Liver (tissue), 9 donors: Measurements from ENCODE around the gene CWF19L2. TPM values are rescaled to one million over a fixed set of nuclear protein-coding genes. Genes with fewer than 3 reads are reported as not detected.

Experiments
- DNase-seq: peaks from one replicate; pipeline ENCODE4 v3.0.0-alpha.2; 2017; ENCODE audit warnings: low spot score
- H3K27ac ChIP-seq, 2 donors: one replicate each; pipeline ENCODE4 v1.7.0; 2013; ENCODE audit warnings: inconsistent platforms in 2 of 2, low read length in 2 of 2, control low read depth in 1 of 2, low read depth in 1 of 2, mild to moderate bottlenecking in 1 of 2
- H3K27me3 ChIP-seq, 4 donors: one replicate each; pipeline versions ENCODE4 v1.6.1 to v1.7.0; 2013; ENCODE audit warnings: low read length in 3 of 4, inconsistent platforms in 1 of 4, mild to moderate bottlenecking in 1 of 4, moderate library complexity in 1 of 4; ENCODE audit not compliant: control insufficient read depth in 4 of 4, insufficient read depth in 4 of 4
- H3K36me3 ChIP-seq, 4 donors: one replicate each; pipeline versions ENCODE4 v1.6.1 to v1.7.0; 2013; ENCODE audit warnings: low read length in 3 of 4, mild to moderate bottlenecking in 3 of 4, low read depth in 1 of 4, moderate library complexity in 1 of 4; ENCODE audit not compliant: control insufficient read depth in 4 of 4, insufficient read depth in 3 of 4
- H3K4me1 ChIP-seq, 4 donors: one replicate each; pipeline versions ENCODE4 v1.6.1 to v1.7.0; 2013; ENCODE audit warnings: low read length in 3 of 4, mild to moderate bottlenecking in 3 of 4, moderate library complexity in 1 of 4; ENCODE audit not compliant: control insufficient read depth in 4 of 4, insufficient read depth in 4 of 4
- H3K4me3 ChIP-seq, 3 donors: one replicate each; pipeline versions ENCODE4 v1.6.1 to v1.7.0; 2013; ENCODE audit warnings: low read length in 3 of 3, control low read depth in 1 of 3, low read depth in 1 of 3, mild to moderate bottlenecking in 1 of 3
- H3K9ac ChIP-seq, 2 donors: one replicate each; pipeline ENCODE4 v1.7.0; 2013; ENCODE audit warnings: low read length in 2 of 2, mild to moderate bottlenecking in 2 of 2, moderate library complexity in 2 of 2, control low read depth in 1 of 2, low read depth in 1 of 2
- H3K9me3 ChIP-seq, 4 donors: one replicate each; pipeline versions ENCODE4 v1.6.1 to v1.7.0; 2013; ENCODE audit warnings: low read length in 3 of 4; ENCODE audit not compliant: control insufficient read depth in 4 of 4
- ATF3 ChIP-seq: IDR thresholded peaks from 2 replicates; pipeline ENCODE4 v1.6.1; 2016; ENCODE audit warnings: antibody characterized with exemption
- EGR1 ChIP-seq, 2 donors: IDR thresholded peaks; 2 replicates each; pipeline ENCODE4 v1.6.1; 2016 to 2018; ENCODE audit warnings: antibody characterized with exemption in 2 of 2, low read depth in 2 of 2
- FOXA1 ChIP-seq: IDR thresholded peaks from 2 replicates; pipeline ENCODE4 v1.6.1; 2016; ENCODE audit warnings: antibody characterized with exemption
- FOXA2 ChIP-seq: IDR thresholded peaks from 2 replicates; pipeline ENCODE4 v1.6.1; 2016; ENCODE audit warnings: antibody characterized with exemption
- GABPA ChIP-seq, 2 donors: IDR thresholded peaks in 1 of 2; conservative IDR thresholded peaks in 1 of 2; 2 replicates each; pipeline ENCODE4 v1.6.1; 2016; ENCODE audit warnings: antibody characterized with exemption in 2 of 2, mild to moderate bottlenecking in 1 of 2, moderate library complexity in 1 of 2
- HNF4A ChIP-seq, 2 donors: conservative IDR thresholded peaks; 2 replicates each; pipeline ENCODE4 v1.6.1; 2016; ENCODE audit warnings: antibody characterized with exemption in 2 of 2, mild to moderate bottlenecking in 2 of 2
- HNF4G ChIP-seq: IDR thresholded peaks from 2 replicates; pipeline ENCODE4 v1.6.1; 2016; ENCODE audit warnings: antibody characterized with exemption
- JUND ChIP-seq, 2 donors: IDR thresholded peaks; 2 replicates each; pipeline ENCODE4 v1.6.1; 2016; ENCODE audit warnings: antibody characterized with exemption in 2 of 2
- NR2F2 ChIP-seq: IDR thresholded peaks from 2 replicates; pipeline ENCODE4 v1.6.1; 2016; ENCODE audit warnings: antibody characterized with exemption
- RAD21 ChIP-seq, 2 donors: IDR thresholded peaks; 2 replicates each; pipeline ENCODE4 v1.6.1; 2016; ENCODE audit warnings: antibody characterized with exemption in 2 of 2, mild to moderate bottlenecking in 2 of 2
- RXRA ChIP-seq, 2 donors: IDR thresholded peaks; 2 replicates each; pipeline ENCODE4 v1.6.1; 2017 to 2018; ENCODE audit warnings: antibody characterized with exemption in 2 of 2, mild to moderate bottlenecking in 1 of 2
- TAF1 ChIP-seq: conservative IDR thresholded peaks from 2 replicates; pipeline ENCODE4 v1.6.1; 2016; ENCODE audit warnings: antibody characterized with exemption, mild to moderate bottlenecking
- YY1 ChIP-seq: IDR thresholded peaks from 2 replicates; pipeline ENCODE4 v1.6.1; 2016; ENCODE audit warnings: antibody characterized with exemption, mild to moderate bottlenecking
- WGBS: extraction: QIAGEN DNeasy Blood & Tissue Kit; methylation state at CpG from one replicate; pipeline ENCODE4 v1.1.7; 2013; 5-methylcytosine and 5-hydroxymethylcytosine counted together
- polyA plus RNA-seq, 2 donors: library from polyadenylated mRNA; stranded (reverse) in 1 of 2; unstranded in 1 of 2; fragments of 200-250 nt in 1 of 2; fragments of >200 nt in 1 of 2; fragmentation: Nextera tagmentation in 1 of 2; extraction: Ambion mirVana in 1 of 2; gene quantifications; one replicate each; pipeline versions ENCODE4 v1.2.1 to v1.2.3, GENCODE V29; 2013 to 2015
- total RNA-seq, 2 donors: library from RNA; depleted of rRNA; stranded (reverse); fragments of >200 nt; gene quantifications; one replicate each; pipeline ENCODE4 v1.2.3, GENCODE V29; 2014
- TF ChIP-seq, protein P1 (sequence below): IDR thresholded peaks from 2 replicates; pipeline ENCODE4 v1.6.1; 2016; ENCODE audit warnings: antibody characterized with exemption, mild to moderate bottlenecking
- TF ChIP-seq, protein P2 (sequence below): IDR thresholded peaks from 2 replicates; pipeline ENCODE4 v1.6.1; 2016; ENCODE audit warnings: antibody characterized with exemption
- TF ChIP-seq, protein P3 (sequence below): fragments of 150-350 bp; IDR thresholded peaks from 2 replicates; pipeline ENCODE4 v1.5.1; 2017; ENCODE audit warnings: improper control_type of control experiment, low read depth, low read length; ENCODE audit not compliant: missing input control
- TF ChIP-seq, protein P4 (sequence below): IDR thresholded peaks from 2 replicates; pipeline ENCODE4 v1.6.1; 2016; ENCODE audit warnings: antibody characterized with exemption
- donor health status: healthy.
- donor health status: healthy.
- donor health status: healthy.
- donor health status: healthy.
- donor health status: healthy.

The CWF19L2 gene
- total and polyA plus RNA-seq, 4 donors: 2.0 to 10.7 (median 5.8) TPM

DNA sequence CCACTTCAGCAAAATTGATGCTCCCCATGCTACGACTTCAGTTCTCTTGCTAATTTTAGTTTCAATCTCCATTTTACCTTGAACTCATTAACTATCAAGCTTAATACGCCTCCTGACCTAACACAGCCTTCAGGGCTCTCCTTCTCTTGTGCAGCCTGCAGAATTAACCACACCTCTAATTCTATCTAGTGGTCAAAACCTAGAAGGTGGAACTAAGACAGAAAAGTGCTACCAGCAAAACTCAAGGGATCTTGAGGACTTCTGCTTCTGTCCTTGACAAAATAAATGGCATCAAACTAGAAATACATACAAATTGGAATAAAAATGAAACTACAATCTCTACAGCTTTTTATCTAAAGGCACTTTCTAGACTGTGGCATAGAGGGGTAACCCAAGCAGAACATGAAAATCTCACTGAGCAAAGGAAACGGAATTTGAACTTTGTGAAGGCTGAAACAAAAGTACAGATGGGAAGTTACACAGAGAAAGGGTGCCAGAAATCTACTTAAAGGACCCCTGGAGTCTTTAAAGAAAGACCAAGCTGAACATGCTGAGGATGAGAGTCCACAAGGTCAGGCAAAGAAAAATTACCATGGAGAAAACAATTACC, 10.7 kb downstream of the CWF19L2 start:
- Histone ChIP-seq H3K27me3 (no peaks in the 10 kb centered on the region), H3K27ac (no peak overlapping the region), H3K4me3 (no peak overlapping the region), H3K9ac (no peak overlapping the region), H3K36me3 (peaks cover 0 to 19% (median 12%) of the 10 kb centered on the region in 4 donors), H3K4me1 (no peaks in the 10 kb centered on the region), H3K9me3 (no peaks in the 10 kb centered on the region)
- no peak for DNase-seq
- TF ChIP-seq ATF3 (no peak), NR2F2 (no peak), FOXA1 (no peak), RAD21 (IDR thresholded peaks at IDR 0.05) (no peak), JUND (IDR thresholded peaks at IDR 0.05) (no peak), GABPA (IDR thresholded peaks at IDR 0.05 in 1 of 2, conservative IDR thresholded peaks at IDR 0.05 in 1 of 2) (no peak), HNF4A (conservative IDR thresholded peaks at IDR 0.05) (no peak), TAF1 (no peak), RXRA (IDR thresholded peaks at IDR 0.05) (no peak)
- TF ChIP-seq, protein P1, sequence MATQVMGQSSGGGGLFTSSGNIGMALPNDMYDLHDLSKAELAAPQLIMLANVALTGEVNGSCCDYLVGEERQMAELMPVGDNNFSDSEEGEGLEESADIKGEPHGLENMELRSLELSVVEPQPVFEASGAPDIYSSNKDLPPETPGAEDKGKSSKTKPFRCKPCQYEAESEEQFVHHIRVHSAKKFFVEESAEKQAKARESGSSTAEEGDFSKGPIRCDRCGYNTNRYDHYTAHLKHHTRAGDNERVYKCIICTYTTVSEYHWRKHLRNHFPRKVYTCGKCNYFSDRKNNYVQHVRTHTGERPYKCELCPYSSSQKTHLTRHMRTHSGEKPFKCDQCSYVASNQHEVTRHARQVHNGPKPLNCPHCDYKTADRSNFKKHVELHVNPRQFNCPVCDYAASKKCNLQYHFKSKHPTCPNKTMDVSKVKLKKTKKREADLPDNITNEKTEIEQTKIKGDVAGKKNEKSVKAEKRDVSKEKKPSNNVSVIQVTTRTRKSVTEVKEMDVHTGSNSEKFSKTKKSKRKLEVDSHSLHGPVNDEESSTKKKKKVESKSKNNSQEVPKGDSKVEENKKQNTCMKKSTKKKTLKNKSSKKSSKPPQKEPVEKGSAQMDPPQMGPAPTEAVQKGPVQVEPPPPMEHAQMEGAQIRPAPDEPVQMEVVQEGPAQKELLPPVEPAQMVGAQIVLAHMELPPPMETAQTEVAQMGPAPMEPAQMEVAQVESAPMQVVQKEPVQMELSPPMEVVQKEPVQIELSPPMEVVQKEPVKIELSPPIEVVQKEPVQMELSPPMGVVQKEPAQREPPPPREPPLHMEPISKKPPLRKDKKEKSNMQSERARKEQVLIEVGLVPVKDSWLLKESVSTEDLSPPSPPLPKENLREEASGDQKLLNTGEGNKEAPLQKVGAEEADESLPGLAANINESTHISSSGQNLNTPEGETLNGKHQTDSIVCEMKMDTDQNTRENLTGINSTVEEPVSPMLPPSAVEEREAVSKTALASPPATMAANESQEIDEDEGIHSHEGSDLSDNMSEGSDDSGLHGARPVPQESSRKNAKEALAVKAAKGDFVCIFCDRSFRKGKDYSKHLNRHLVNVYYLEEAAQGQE: no peak
- TF ChIP-seq, protein P2, sequence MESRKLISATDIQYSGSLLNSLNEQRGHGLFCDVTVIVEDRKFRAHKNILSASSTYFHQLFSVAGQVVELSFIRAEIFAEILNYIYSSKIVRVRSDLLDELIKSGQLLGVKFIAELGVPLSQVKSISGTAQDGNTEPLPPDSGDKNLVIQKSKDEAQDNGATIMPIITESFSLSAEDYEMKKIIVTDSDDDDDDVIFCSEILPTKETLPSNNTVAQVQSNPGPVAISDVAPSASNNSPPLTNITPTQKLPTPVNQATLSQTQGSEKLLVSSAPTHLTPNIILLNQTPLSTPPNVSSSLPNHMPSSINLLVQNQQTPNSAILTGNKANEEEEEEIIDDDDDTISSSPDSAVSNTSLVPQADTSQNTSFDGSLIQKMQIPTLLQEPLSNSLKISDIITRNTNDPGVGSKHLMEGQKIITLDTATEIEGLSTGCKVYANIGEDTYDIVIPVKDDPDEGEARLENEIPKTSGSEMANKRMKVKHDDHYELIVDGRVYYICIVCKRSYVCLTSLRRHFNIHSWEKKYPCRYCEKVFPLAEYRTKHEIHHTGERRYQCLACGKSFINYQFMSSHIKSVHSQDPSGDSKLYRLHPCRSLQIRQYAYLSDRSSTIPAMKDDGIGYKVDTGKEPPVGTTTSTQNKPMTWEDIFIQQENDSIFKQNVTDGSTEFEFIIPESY: no peak
- TF ChIP-seq, protein P3, sequence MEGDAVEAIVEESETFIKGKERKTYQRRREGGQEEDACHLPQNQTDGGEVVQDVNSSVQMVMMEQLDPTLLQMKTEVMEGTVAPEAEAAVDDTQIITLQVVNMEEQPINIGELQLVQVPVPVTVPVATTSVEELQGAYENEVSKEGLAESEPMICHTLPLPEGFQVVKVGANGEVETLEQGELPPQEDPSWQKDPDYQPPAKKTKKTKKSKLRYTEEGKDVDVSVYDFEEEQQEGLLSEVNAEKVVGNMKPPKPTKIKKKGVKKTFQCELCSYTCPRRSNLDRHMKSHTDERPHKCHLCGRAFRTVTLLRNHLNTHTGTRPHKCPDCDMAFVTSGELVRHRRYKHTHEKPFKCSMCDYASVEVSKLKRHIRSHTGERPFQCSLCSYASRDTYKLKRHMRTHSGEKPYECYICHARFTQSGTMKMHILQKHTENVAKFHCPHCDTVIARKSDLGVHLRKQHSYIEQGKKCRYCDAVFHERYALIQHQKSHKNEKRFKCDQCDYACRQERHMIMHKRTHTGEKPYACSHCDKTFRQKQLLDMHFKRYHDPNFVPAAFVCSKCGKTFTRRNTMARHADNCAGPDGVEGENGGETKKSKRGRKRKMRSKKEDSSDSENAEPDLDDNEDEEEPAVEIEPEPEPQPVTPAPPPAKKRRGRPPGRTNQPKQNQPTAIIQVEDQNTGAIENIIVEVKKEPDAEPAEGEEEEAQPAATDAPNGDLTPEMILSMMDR: no peak
- TF ChIP-seq, protein P4, sequence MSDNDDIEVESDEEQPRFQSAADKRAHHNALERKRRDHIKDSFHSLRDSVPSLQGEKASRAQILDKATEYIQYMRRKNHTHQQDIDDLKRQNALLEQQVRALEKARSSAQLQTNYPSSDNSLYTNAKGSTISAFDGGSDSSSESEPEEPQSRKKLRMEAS: no peak
- 93% methylated on average over 3 of the region's 3 CpGs for WGBS

GRCh38 chr11:107442715-107443215, 14.9 kb downstream of the CWF19L2 start:
- TF ChIP-seq EGR1 (IDR thresholded peaks at IDR 0.05; ENCODE audit: low read depth in 2 of 2): no peak
- TF ChIP-seq, protein P4: no peak
- no peak for TF ChIP-seq HNF4G
- TF ChIP-seq ATF3: no peak
- TF ChIP-seq YY1: no peak
- no peak for TF ChIP-seq RAD21 (IDR thresholded peaks at IDR 0.05)
- no peak for TF ChIP-seq FOXA1
- no peak for TF ChIP-seq FOXA2
- no peak overlapping the region for H3K27ac ChIP-seq
- no peak overlapping the region for H3K4me3 ChIP-seq
- H3K9ac ChIP-seq: no peak overlapping the region
- H3K27me3 ChIP-seq: no peaks in the 10 kb centered on the region
- H3K36me3 ChIP-seq: peaks cover 1 to 45% (median 27%) of the 10 kb centered on the region in 4 donors
- H3K9me3 ChIP-seq: no peaks in the 10 kb centered on the region
- no peaks in the 10 kb centered on the region for H3K4me1 ChIP-seq
- 96% methylated on average over 1 of the region's 1 CpG for WGBS
- DNase-seq: no peak
